Measurements from ENCODE around the gene C19orf25.

C19orf25 gene

DNA sequence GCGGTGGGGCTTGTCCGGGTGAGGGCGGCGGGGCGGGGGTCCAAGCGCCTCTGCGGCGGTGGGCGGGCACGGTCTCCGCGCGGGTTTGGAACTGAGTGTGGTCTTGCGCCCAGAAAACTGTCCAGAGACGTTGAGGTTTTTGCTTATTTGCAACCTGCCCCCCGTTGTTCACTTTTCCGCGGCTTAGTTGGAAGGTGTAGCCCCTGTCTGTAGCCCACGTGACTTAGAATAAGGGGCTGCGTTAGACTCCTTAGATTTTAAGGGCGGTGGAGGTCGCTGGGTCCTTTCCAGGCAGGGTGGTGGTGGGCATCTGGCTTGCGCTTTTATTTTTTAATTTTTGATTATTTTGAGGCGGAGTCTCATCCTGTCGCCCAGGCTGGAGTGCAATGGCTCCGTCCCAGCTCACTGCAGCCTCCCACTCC is 40.1 kb downstream of the C19orf25 start:
- TF ChIP-seq, protein P1, sequence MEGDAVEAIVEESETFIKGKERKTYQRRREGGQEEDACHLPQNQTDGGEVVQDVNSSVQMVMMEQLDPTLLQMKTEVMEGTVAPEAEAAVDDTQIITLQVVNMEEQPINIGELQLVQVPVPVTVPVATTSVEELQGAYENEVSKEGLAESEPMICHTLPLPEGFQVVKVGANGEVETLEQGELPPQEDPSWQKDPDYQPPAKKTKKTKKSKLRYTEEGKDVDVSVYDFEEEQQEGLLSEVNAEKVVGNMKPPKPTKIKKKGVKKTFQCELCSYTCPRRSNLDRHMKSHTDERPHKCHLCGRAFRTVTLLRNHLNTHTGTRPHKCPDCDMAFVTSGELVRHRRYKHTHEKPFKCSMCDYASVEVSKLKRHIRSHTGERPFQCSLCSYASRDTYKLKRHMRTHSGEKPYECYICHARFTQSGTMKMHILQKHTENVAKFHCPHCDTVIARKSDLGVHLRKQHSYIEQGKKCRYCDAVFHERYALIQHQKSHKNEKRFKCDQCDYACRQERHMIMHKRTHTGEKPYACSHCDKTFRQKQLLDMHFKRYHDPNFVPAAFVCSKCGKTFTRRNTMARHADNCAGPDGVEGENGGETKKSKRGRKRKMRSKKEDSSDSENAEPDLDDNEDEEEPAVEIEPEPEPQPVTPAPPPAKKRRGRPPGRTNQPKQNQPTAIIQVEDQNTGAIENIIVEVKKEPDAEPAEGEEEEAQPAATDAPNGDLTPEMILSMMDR (IDR thresholded peaks at IDR 0.05; ENCODE audit: control insufficient read depth, extremely low read depth, insufficient read depth): no peak
- H3K4me3 ChIP-seq (ENCODE audit: low read depth, low read length): peak overlapping the region; percentile 91
- no peak for DNase-seq (ENCODE audit: low read depth)

DNA sequence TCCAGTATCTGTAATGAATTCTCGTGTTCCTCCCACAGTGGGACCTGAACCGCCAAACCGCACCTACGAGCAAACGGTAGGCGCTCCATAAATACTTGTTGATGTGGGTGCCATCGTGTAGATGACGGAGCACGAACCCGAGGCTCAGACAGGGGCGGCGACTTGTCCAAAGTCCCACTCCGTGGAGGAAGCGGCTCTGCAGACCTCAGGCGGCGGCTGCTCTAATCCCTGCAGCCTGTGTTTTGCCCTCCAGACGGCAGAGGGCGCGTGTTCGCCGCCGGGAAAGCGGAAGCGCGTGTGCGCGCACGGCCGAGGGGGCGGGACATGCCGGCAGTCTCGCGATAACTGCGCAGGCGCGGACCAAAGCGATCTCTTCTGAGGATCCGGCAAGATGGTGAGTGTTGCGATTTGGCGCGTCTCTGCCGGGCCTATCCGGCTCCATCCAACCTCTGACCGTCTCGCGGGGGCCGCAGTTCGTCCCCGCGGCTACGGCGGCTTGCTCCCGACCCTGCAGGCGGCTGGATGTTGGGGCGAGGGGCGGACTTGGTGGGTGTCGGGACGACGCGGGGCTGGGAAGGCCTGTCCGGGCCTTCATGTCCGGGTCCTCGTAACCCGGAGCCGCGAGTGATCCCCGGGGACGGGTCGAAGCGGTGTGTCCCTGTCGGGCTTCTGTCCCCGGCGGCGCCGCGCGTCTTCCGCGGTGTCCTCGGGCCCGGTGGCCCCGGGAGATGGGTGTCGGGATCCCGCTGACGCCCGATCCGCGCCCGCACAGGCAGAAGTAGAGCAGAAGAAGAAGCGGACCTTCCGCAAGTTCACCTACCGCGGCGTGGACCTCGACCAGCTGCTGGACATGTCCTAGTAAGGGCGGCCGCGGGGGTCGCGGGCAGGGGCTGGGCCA is 40.7 kb downstream of the C19orf25 start, which contains the start of gene RPS15:
Gene RPS15 (plus strand): TSS at position 362 of the 898 bp plus-strand sequence. CDS start 30 bp downstream, at position 392.
- TF ChIP-seq, protein P1 (IDR thresholded peaks at IDR 0.05; ENCODE audit: control insufficient read depth, extremely low read depth, insufficient read depth): peak; percentile 99

DNA sequence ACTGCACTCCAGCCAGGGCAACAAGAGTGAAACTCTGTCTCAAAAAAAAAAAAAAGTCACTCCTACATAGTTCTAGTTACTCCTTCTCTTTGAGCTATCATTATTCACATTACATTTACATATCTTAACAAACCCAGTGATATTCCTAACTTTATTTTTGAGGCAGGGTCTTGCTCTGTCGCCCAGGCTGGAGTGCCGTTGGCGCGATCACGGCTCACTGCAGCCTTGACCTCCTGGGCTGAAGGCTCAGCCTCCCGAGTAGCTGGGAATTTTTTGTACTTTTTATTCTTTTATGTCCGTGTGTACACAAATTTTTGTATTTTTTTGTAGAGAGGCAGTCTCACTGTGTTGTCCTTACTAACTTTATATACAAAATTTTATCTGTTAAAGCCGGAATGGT is 41.4 kb downstream of the C19orf25 start:
- no peak for DNase-seq (ENCODE audit: low read depth)
- H3K4me3 ChIP-seq (ENCODE audit: low read depth, low read length): no peak overlapping the region; the same call in 1 of the 2 replicates
- TF ChIP-seq, protein P1 (IDR thresholded peaks at IDR 0.05; ENCODE audit: control insufficient read depth, extremely low read depth, insufficient read depth): no peak

More for the DNA sequence above, 40.7 kb downstream of the C19orf25 start, which contains the start of gene RPS15:
- peak within 1 kb of the TSS; percentile 91 for H3K4me3 ChIP-seq (ENCODE audit: low read depth, low read length)
- peak; percentile 79 for DNase-seq (ENCODE audit: low read depth)

DNA sequence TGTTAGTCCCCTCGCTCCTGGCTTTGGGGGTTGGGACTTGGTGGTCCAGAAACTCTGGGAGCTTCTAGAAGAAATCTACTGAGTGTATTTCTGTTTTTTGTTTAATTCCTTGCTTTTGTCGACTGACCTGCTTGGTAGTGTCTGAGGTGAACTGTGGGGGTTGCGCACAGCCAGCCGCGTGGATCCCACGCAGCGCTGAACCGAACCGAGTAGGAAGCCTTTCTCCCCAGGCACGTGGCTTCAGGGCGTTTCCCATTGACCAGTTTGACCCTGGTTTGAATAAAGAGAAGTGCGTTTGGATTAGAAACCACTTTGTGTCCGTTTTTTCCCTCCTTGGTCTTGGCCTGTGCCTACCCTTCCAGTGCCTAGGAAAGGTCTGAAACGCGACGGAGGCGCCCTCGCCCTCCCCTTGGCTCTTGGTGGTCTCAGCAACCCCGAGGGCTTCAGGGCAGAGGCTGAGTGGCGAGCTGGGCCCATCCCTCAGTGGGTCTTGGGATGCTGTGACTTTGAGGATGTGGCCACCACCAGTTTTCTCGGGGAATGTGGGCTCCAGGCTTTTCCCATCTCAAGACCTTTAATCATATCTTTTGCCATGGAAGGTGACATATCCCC is 43.5 kb downstream of the C19orf25 start:
- DNase-seq (ENCODE audit: low read depth): no peak
- TF ChIP-seq, protein P1 (IDR thresholded peaks at IDR 0.05; ENCODE audit: control insufficient read depth, extremely low read depth, insufficient read depth): no peak

DNA sequence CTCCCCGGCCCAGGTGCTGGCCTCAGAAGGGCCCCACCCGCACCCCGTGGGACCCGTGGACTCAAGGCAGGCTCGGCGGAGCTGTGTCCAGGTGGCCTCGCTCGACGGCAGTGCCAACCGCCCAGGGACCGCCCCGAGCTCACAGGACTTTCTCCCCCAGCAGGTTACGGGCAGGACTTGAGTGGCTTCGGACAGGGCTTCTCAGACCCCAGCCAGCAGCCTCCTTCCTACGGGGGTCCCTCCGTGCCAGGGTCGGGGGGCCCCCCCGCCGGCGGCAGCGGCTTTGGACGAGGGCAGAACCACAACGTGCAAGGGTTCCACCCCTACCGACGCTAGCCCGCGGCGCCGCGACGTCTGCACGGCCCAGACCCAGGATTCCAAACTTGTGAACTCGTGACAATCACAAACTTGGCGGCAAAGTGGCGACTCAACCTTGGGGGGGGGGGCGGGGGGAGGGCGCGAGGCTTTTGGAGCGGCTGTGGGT is 44.4 kb downstream of the C19orf25 start:
- no peak for DNase-seq (ENCODE audit: low read depth)
- TF ChIP-seq, protein P1 (IDR thresholded peaks at IDR 0.05; ENCODE audit: control insufficient read depth, extremely low read depth, insufficient read depth): no peak
- H3K4me3 ChIP-seq (ENCODE audit: low read depth, low read length): no peak overlapping the region

More for the DNA sequence above, 43.5 kb downstream of the C19orf25 start:
- no peak overlapping the region for H3K4me3 ChIP-seq (ENCODE audit: low read depth, low read length)

DNA sequence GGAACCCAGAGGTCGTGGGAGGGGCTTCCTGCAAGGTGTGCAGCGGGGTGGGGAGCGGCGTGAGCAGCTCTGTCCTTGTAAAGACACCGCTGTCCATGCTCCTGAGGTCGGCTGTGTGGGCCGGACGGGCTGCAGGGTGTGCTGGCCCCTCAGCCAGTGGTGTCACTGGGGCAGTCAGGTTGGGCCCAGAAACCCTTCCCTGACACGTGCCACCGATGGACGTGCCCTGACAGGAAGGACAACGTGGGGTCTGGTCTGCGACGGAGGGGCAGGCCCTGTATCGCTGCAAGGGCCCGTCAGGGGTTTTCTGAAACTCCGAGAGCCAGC is 45.0 kb downstream of the C19orf25 start:
- TF ChIP-seq, protein P1 (IDR thresholded peaks at IDR 0.05; ENCODE audit: control insufficient read depth, extremely low read depth, insufficient read depth): no peak
- no peak for DNase-seq (ENCODE audit: low read depth)
- H3K4me3 ChIP-seq (ENCODE audit: low read depth, low read length): no peak overlapping the region

Data from LNCaP clone FGC (cell line).